Stimulated activated CD4-positive, alpha-beta T cell treated with anti-CD3 and anti-CD28 coated beads, Interleukin-12 subunit alpha, Interleukin-12 subunit beta, amount 100 ng/mL, for 24 hours (primary cell): ENCODE data around the gene STAT4.

Source experiments
- DNase-seq, 2 experiments: peaks; one replicate each; pipeline ENCODE4 v3.0.0-alpha.2; 2020; ENCODE audit warnings: low read depth in 2 of 2

The STAT4 gene

GRCh38 chr2:191083540-191083939 lies 67.3 kb downstream of the STAT4 start:
- DNase-seq = no peak

- no peak for DNase-seq
Measured at GRCh38 chr2:191082321-191082720, 68.5 kb downstream of the STAT4 start.

- DNase-seq = no peak
Measured at GRCh38 chr2:191081411-191082155, 69.2 kb downstream of the STAT4 start.

GRCh38 chr2:191078165-191078867 lies 72.5 kb downstream of the STAT4 start:
- no peak for DNase-seq

- DNase-seq = no peak
Measured at GRCh38 chr2:191070276-191070675, 80.5 kb downstream of the STAT4 start.

GRCh38 chr2:191069606-191070005 lies 81.2 kb downstream of the STAT4 start:
- no peak for DNase-seq

- DNase-seq = no peak
Measured at GRCh38 chr2:191066919-191067233, 83.9 kb downstream of the STAT4 start.

GRCh38 chr2:191066197-191066918 lies 84.4 kb downstream of the STAT4 start:
- no peak for DNase-seq

GRCh38 chr2:191065785-191066184 lies 85.0 kb downstream of the STAT4 start:
- no peak for DNase-seq

- DNase-seq = no peak
Measured at GRCh38 chr2:191064590-191064989, 86.2 kb downstream of the STAT4 start.

- no peak for DNase-seq
Measured at GRCh38 chr2:191063584-191063983, 87.2 kb downstream of the STAT4 start.

- DNase-seq = no peak
Measured at GRCh38 chr2:191061381-191061980, 89.3 kb downstream of the STAT4 start.

- DNase-seq = no peak
Measured at GRCh38 chr2:191059308-191059707, 91.5 kb downstream of the STAT4 start.

- DNase-seq = no peak
Measured at GRCh38 chr2:191056228-191056627, 94.6 kb downstream of the STAT4 start.

- no peak for DNase-seq
Measured at GRCh38 chr2:191053256-191053655, 97.5 kb downstream of the STAT4 start.

- DNase-seq = no peak
Measured at GRCh38 chr2:191051825-191052778, 98.7 kb downstream of the STAT4 start.

GRCh38 chr2:191051177-191051576 lies 99.6 kb downstream of the STAT4 start:
- DNase-seq = no peak

- no peak for DNase-seq
Measured at GRCh38 chr2:191050640-191050987, 100.2 kb downstream of the STAT4 start.

GRCh38 chr2:191049728-191050639 lies 100.8 kb downstream of the STAT4 start:
- DNase-seq = no peak

- DNase-seq = no peak
Measured at GRCh38 chr2:191048073-191048472, 102.7 kb downstream of the STAT4 start.
